ENCODE results near the gene UTS2B.
A peak's percentile ranks its signal among the peaks of the same experiment; 100 is the strongest.
"Not testable (repeated sequence)": the region's sequence is repeated elsewhere in the genome, so short reads cannot be mapped to it uniquely, and the experiment has no call there.

The UTS2B gene

DNA sequence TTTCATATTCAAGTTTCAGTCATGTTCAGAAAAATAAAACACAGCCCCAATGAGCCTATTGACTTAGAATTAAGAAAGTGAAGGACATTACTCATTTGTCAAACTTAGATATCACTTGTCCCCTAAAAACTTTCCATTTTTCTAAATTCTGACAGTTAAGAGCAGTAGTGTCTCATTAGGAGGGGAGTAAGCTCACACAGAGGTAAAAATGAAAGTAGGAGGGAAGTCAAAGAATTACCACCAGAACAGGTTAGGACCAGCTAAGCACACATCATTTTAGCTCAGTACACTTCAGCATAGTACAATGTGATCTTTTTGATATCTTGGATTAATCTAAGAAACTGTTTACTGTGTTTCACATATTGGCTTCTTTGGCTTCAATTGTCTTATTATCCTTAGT, 67.0 kb downstream of the UTS2B start:
- H3K27ac Mint-ChIP-seq = peak overlapping the region; percentile 75
- ATAC-seq (ENCODE audit: low read depth) = peak; percentile 71
- no peak for DNase-seq (ENCODE audit: low spot score in 2 of 2)
- peaks cover 29% of the 10 kb centered on the region for H3K4me1 Mint-ChIP-seq
- peaks cover 2% of the 10 kb centered on the region for H3K9me3 Mint-ChIP-seq
- H3K27me3 Mint-ChIP-seq = no peaks in the 10 kb centered on the region
- H3K4me3 Mint-ChIP-seq = peak overlapping the region; percentile 78
- peaks cover 3% of the 10 kb centered on the region for H3K36me3 Mint-ChIP-seq

DNA sequence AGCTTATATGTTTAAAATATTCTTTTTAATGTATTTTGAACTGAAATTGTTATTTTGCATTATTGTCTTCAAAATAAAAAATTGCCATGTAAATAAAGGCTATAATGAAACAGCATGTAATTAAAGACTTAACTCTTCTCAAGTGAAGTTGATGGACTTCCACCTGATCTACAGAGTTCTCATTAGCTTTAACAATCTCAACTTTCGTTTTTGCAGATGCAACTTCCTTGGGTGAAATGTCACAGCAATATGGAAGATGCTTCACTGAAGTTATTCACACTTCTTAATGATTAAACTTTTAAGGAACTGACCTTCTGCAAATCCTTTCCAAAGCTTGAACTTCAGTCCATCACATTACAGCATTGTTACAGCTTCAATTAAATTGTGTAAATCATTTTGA, 67.7 kb downstream of the UTS2B start:
- H3K9me3 Mint-ChIP-seq = peaks cover 2% of the 10 kb centered on the region
- ATAC-seq (ENCODE audit: low read depth) = peak; percentile 48
- DNase-seq (ENCODE audit: low spot score in 2 of 2) = no peak
- H3K27ac Mint-ChIP-seq = peak overlapping the region; percentile 75
- peaks cover 31% of the 10 kb centered on the region for H3K4me1 Mint-ChIP-seq
- H3K36me3 Mint-ChIP-seq = peaks cover 3% of the 10 kb centered on the region
- peak overlapping the region; percentile 11 for H3K4me3 Mint-ChIP-seq
- H3K27me3 Mint-ChIP-seq = no peaks in the 10 kb centered on the region

DNA sequence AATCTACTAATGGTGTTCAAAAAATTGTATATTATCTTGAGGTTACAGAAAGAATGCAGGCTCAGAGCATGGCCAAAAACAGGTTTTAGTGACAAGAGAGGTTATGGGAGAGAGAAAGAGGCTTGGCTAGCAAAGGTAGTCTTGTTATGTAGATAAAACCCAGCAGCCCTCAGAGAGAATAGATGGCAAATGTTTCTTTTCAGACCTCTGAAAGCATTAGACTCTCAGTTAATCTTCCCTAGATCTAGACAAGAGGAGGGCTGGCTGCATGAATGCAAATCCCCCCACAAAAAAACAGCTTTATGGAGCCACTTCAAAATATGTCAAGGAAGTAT, 69.1 kb downstream of the UTS2B start:
- Mint-ChIP-seq H3K4me1 (peaks cover 28% of the 10 kb centered on the region), H3K9me3 (no peaks in the 10 kb centered on the region), H3K36me3 (peaks cover 3% of the 10 kb centered on the region), H3K27me3 (no peaks in the 10 kb centered on the region), H3K27ac (peak overlapping the region; percentile 89), H3K4me3 (no peak overlapping the region)
- no peak for ATAC-seq (ENCODE audit: low read depth)
- DNase-seq (ENCODE audit: low spot score in 2 of 2) = no peak

- Mint-ChIP-seq H3K36me3 (peaks cover 3% of the 10 kb centered on the region), H3K9me3 (no peaks in the 10 kb centered on the region), H3K27ac (peak overlapping the region; percentile 89), H3K4me3 (no peak overlapping the region), H3K4me1 (peaks cover 28% of the 10 kb centered on the region), H3K27me3 (no peaks in the 10 kb centered on the region)
- DNase-seq (ENCODE audit: low spot score in 2 of 2) (no peak), ATAC-seq (ENCODE audit: low read depth) (no peak)
Measured at GRCh38 chr3:191260431-191261303, 69.7 kb downstream of the UTS2B start.

- no peak for ATAC-seq (ENCODE audit: low read depth)
Measured at GRCh38 chr3:191259486-191259885, 70.8 kb downstream of the UTS2B start.

GRCh38 chr3:191257286-191257685, 73.0 kb downstream of the UTS2B start:
- ATAC-seq (ENCODE audit: low read depth) (no peak), DNase-seq (ENCODE audit: low spot score in 2 of 2) (no peak)
- H3K4me1 Mint-ChIP-seq = peaks cover 35% of the 10 kb centered on the region
- peaks cover 3% of the 10 kb centered on the region for H3K36me3 Mint-ChIP-seq
- no peaks in the 10 kb centered on the region for H3K27me3 Mint-ChIP-seq
- H3K9me3 Mint-ChIP-seq = no peaks in the 10 kb centered on the region
- peak overlapping the region; percentile 55 for H3K27ac Mint-ChIP-seq
- H3K4me3 Mint-ChIP-seq = no peak overlapping the region

More at GRCh38 chr3:191259486-191259885, 70.8 kb downstream of the UTS2B start:
- Mint-ChIP-seq H3K9me3 (no peaks in the 10 kb centered on the region), H3K27ac (peak overlapping the region; percentile 95), H3K4me3 (peak overlapping the region; percentile 83), H3K36me3 (peaks cover 3% of the 10 kb centered on the region), H3K4me1 (peaks cover 32% of the 10 kb centered on the region), H3K27me3 (no peaks in the 10 kb centered on the region)
- no peak for DNase-seq (ENCODE audit: low spot score in 2 of 2)

- Mint-ChIP-seq H3K4me1 (peaks cover 41% of the 10 kb centered on the region), H3K36me3 (peaks cover 3% of the 10 kb centered on the region), H3K9me3 (no peaks in the 10 kb centered on the region), H3K4me3 (no peak overlapping the region), H3K27ac (peak overlapping the region; percentile 75), H3K27me3 (no peaks in the 10 kb centered on the region)
- no peak for ATAC-seq (ENCODE audit: low read depth)
- DNase-seq (ENCODE audit: low spot score in 2 of 2) = no peak
Measured at GRCh38 chr3:191256405-191256804, 73.9 kb downstream of the UTS2B start.

DNA sequence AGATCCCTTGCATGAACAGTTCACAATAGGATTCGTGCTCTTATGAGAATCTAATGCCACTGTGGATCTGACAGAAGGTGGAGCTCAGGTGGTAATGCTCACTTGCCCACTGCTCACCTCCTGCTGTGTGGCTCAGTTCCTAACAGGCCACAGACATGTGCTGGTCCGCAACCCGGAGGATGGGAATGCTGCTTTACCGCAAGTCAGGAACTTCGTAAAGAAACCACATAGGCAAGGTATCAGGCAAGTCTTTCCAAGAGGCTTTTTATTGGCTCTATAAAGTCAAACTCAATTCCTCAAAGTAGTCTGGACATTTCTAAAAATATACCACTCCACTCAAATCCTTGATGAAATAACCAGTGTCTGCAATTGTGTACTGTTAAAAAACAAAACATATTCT, 75.2 kb downstream of the UTS2B start:
- H3K36me3 Mint-ChIP-seq = peaks cover 3% of the 10 kb centered on the region
- DNase-seq (ENCODE audit: low spot score in 2 of 2) = no peak
- ATAC-seq (ENCODE audit: low read depth) = no peak
- H3K27ac Mint-ChIP-seq = peak overlapping the region; percentile 97
- H3K9me3 Mint-ChIP-seq = no peaks in the 10 kb centered on the region
- peaks cover 36% of the 10 kb centered on the region for H3K4me1 Mint-ChIP-seq
- peak overlapping the region; percentile 17 for H3K4me3 Mint-ChIP-seq
- H3K27me3 Mint-ChIP-seq = no peaks in the 10 kb centered on the region

GRCh38 chr3:191254098-191254873, 76.0 kb downstream of the UTS2B start:
- Mint-ChIP-seq H3K36me3 (peaks cover 3% of the 10 kb centered on the region), H3K27ac (peak overlapping the region; percentile 97), H3K27me3 (no peaks in the 10 kb centered on the region), H3K9me3 (no peaks in the 10 kb centered on the region), H3K4me3 (peak overlapping the region; percentile 37), H3K4me1 (peaks cover 36% of the 10 kb centered on the region)
- DNase-seq (ENCODE audit: low spot score in 2 of 2) (no peak), ATAC-seq (ENCODE audit: low read depth) (peak; percentile 57)

DNA sequence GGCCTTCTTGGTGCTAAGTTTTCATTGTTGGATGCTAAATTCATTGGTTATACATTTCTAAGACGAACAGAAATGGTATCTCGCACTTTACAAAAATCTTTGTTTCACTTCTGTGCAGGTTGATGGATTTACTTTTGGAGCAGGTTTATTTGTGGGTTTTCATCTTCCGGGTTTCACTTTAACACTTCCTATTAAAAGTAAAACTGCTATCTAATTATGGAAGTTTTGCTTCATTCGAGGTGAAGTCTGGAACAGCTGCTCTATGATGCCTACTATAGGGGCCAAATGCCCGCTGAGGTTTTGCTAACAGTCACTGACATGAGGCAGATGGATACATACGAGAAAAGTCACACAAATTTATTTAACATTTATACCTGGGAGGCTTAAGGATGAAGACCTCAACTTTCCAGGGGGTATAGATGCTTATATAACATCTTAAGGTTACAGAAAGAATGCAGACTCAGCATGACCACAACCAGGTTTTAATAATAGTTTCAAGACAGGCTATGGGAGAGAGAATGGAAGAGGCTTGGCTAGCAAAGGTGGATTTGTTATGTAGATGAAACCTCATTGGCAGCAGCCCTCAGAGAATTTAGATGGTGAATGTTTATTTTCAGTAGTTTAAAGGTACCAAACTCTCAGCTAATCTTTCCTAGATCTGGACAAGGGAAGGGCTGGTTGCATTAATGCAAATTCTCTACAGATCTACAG, 77.1 kb downstream of the UTS2B start:
- peak overlapping the region; percentile 69 for H3K4me3 Mint-ChIP-seq
- no peaks in the 10 kb centered on the region for H3K9me3 Mint-ChIP-seq
- DNase-seq (ENCODE audit: low spot score in 2 of 2) (no peak), ATAC-seq (ENCODE audit: low read depth) (peak; percentile 57)
- no peaks in the 10 kb centered on the region for H3K27me3 Mint-ChIP-seq
- no peaks in the 10 kb centered on the region for H3K36me3 Mint-ChIP-seq
- H3K4me1 Mint-ChIP-seq = peaks cover 32% of the 10 kb centered on the region
- peak overlapping the region; percentile 97 for H3K27ac Mint-ChIP-seq

GRCh38 chr3:191246630-191247029, 83.7 kb downstream of the UTS2B start:
- DNase-seq (ENCODE audit: low spot score in 2 of 2) = no peak

DNA sequence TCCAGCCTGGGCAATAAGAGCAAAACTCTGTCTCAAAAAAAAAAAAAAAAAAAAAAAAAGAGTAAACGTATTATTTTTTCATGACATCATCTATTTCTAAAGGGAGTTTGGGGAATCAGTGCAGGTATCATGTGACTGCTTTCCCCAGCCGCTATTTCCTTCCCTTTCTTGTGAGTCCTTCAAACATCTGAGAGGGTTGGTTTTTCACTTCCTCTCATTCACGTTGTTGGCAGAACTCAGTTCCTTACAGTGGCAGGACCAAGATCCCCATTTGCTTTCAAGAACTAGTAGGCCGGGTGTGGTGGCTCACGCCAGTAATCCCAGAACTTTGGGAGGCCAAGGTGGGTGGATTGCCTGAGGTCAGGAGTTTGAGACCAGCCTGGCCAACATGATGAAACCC, 84.3 kb downstream of the UTS2B start:
- not testable (repeated sequence) for H3K27me3 Mint-ChIP-seq, H3K9me3 Mint-ChIP-seq, H3K36me3 Mint-ChIP-seq
- H3K4me1 Mint-ChIP-seq = peaks cover 13% of the 10 kb centered on the region
- H3K27ac Mint-ChIP-seq = peak overlapping the region; percentile 93
- ATAC-seq (ENCODE audit: low read depth) (peak; percentile 99), DNase-seq (ENCODE audit: low spot score in 2 of 2) (peak; percentile 51 to 75)
- H3K4me3 Mint-ChIP-seq = peak overlapping the region; percentile 53

More at GRCh38 chr3:191246630-191247029, 83.7 kb downstream of the UTS2B start:
- ATAC-seq (ENCODE audit: low read depth) = no peak
- H3K27ac Mint-ChIP-seq = peak overlapping the region; percentile 93
- no peaks in the 10 kb centered on the region for H3K27me3 Mint-ChIP-seq
- peaks cover 3% of the 10 kb centered on the region for H3K9me3 Mint-ChIP-seq
- H3K4me1 Mint-ChIP-seq = peaks cover 17% of the 10 kb centered on the region
- peaks cover 3% of the 10 kb centered on the region for H3K36me3 Mint-ChIP-seq
- H3K4me3 Mint-ChIP-seq = peak overlapping the region; percentile 53

- ATAC-seq (ENCODE audit: low read depth) (no peak), DNase-seq (ENCODE audit: low spot score in 2 of 2) (no peak)
- H3K4me1 Mint-ChIP-seq = peaks cover 19% of the 10 kb centered on the region
- peaks cover 3% of the 10 kb centered on the region for H3K36me3 Mint-ChIP-seq
- H3K9me3 Mint-ChIP-seq = peaks cover 3% of the 10 kb centered on the region
- H3K27ac Mint-ChIP-seq = peak overlapping the region; percentile 93
- no peaks in the 10 kb centered on the region for H3K27me3 Mint-ChIP-seq
- no peak overlapping the region for H3K4me3 Mint-ChIP-seq
Measured at GRCh38 chr3:191244242-191244867, 86.0 kb downstream of the UTS2B start.

Data from memory B cell (primary cell).